Endothelial cell (in vitro differentiated cells): Measurements from ENCODE around the gene CKS2. TPM values are rescaled to one million over a fixed set of nuclear protein-coding genes. Genes with fewer than 3 reads are reported as not detected.

Experiments
- DNase-seq: peaks from one replicate; pipeline ENCODE4 v3.0.0; 2021; ENCODE audit warnings: low spot score
- H3K27ac Mint-ChIP-seq: one replicate; pipeline ENCODE4 v1.8.0; 2021; ENCODE audit warnings: mixed read lengths, inconsistent platforms; ENCODE audit not compliant: unreplicated experiment
- H3K27me3 Mint-ChIP-seq: one replicate; pipeline ENCODE4 v1.8.0; 2021; ENCODE audit warnings: mild to moderate bottlenecking, moderate library complexity, mixed read lengths, inconsistent platforms; ENCODE audit not compliant: unreplicated experiment
- H3K36me3 Mint-ChIP-seq: one replicate; pipeline ENCODE4 v1.8.0; 2021; ENCODE audit warnings: mild to moderate bottlenecking, low read depth, mixed read lengths, inconsistent platforms; ENCODE audit not compliant: unreplicated experiment
- H3K4me1 Mint-ChIP-seq: one replicate; pipeline ENCODE4 v1.8.0; 2021; ENCODE audit warnings: mild to moderate bottlenecking, mixed read lengths, inconsistent platforms; ENCODE audit not compliant: unreplicated experiment
- H3K4me3 Mint-ChIP-seq: one replicate; pipeline ENCODE4 v1.8.0; 2021; ENCODE audit warnings: mild to moderate bottlenecking, mixed read lengths, inconsistent platforms; ENCODE audit not compliant: unreplicated experiment
- H3K9me3 Mint-ChIP-seq: one replicate; pipeline ENCODE4 v1.8.0; 2021; ENCODE audit warnings: mixed read lengths, inconsistent platforms; ENCODE audit not compliant: unreplicated experiment
- CTCF ChIP-seq: fragments of 200-600 bp; sonication (generic); IDR thresholded peaks from one replicate; pipeline ENCODE4 v1.5.0; 2021; ENCODE audit warnings: antibody characterized with exemption; ENCODE audit not compliant: unreplicated experiment
- microRNA-seq: library from miRNA; unstranded; fragments of <30 nt; microRNA quantifications from one replicate; pipeline ENCODE4, GENCODE V29; 2020; ENCODE audit not compliant: unreplicated experiment
- total RNA-seq: library from RNA; stranded (reverse); fragmentation: NEBNext Ultra II Directional; extraction: Animal tissue kit (Norgen Biotek cat#: 25700); gene quantifications from one replicate; pipeline ENCODE4 v1.2.1, GENCODE V29; 2021; ENCODE audit not compliant: unreplicated experiment

Gene CKS2
- total RNA-seq, 1 donor from 2014 or later: 49.2 TPM

- Mint-ChIP-seq H3K27me3 (peaks cover 3% of the 10 kb centered on the region), H3K9me3 (no peaks in the 10 kb centered on the region), H3K4me1 (peaks cover 14% of the 10 kb centered on the region), H3K4me3 (no peak overlapping the region), H3K27ac (no peak overlapping the region), H3K36me3 (peaks cover 13% of the 10 kb centered on the region)
- DNase-seq: no peak
- no peak for TF ChIP-seq CTCF
Measured at GRCh38 chr9:89363921-89364665, 53.1 kb downstream of the CKS2 start.

GRCh38 chr9:89364666-89365531 lies 53.9 kb downstream of the CKS2 start:
- no peak for TF ChIP-seq CTCF
- Mint-ChIP-seq H3K27ac (peak overlapping the region; percentile 49), H3K9me3 (no peaks in the 10 kb centered on the region), H3K4me1 (peaks cover 9% of the 10 kb centered on the region), H3K36me3 (peaks cover 13% of the 10 kb centered on the region), H3K4me3 (no peak overlapping the region), H3K27me3 (peaks cover 3% of the 10 kb centered on the region)
- no peak for DNase-seq

GRCh38 chr9:89365532-89365912 lies 54.5 kb downstream of the CKS2 start:
- DNase-seq: no peak
- Mint-ChIP-seq H3K4me1 (peaks cover 3% of the 10 kb centered on the region), H3K27me3 (peaks cover 2% of the 10 kb centered on the region), H3K27ac (peak overlapping the region; percentile 49), H3K9me3 (no peaks in the 10 kb centered on the region), H3K4me3 (no peak overlapping the region), H3K36me3 (peaks cover 12% of the 10 kb centered on the region)
- no peak for TF ChIP-seq CTCF

Small RNA genes within 50 kb of the gene (microRNA-seq; reads per million reads assigned to microRNA genes)
- gene MIR3153: 0.21 reads per million

Other genes starting within 250 kb of the CKS2 start
- 6.5 TPM for gene SHC3, start 132.4 kb upstream of the CKS2 start, total RNA-seq
- 41.3 TPM for gene SECISBP2, start 7.3 kb downstream of the CKS2 start, total RNA-seq
- 14.8 TPM for gene SEMA4D, start 186.9 kb downstream of the CKS2 start, total RNA-seq